ENCODE measurements around the gene PFKFB2.

PFKFB2 gene

GRCh38 chr1:207052911-207053769, at the start of gene PFKFB2:
PFKFB2 (plus strand) TSS chr1:207053275; CDS start chr1:207054718, 1,443 bp downstream.
- peak; percentile 84 to 87 for DNase-seq (ENCODE audit: low read depth in 2 of 2)

- DNase-seq (ENCODE audit: low read depth in 2 of 2) = no peak
Observed at GRCh38 chr1:207004931-207005830, 47.9 kb upstream of the PFKFB2 start.

GRCh38 chr1:207006083-207006482, 47.0 kb upstream of the PFKFB2 start:
- DNase-seq (ENCODE audit: low read depth in 2 of 2) = no peak

GRCh38 chr1:207006914-207007313, 46.2 kb upstream of the PFKFB2 start:
- DNase-seq (ENCODE audit: low read depth in 2 of 2) = no peak

GRCh38 chr1:207007352-207008033, 45.6 kb upstream of the PFKFB2 start:
- DNase-seq (ENCODE audit: low read depth in 2 of 2) = no peak

- DNase-seq (ENCODE audit: low read depth in 2 of 2) = no peak
Observed at GRCh38 chr1:207009182-207009850, 43.8 kb upstream of the PFKFB2 start.

GRCh38 chr1:207009945-207010344, 43.1 kb upstream of the PFKFB2 start:
- DNase-seq (ENCODE audit: low read depth in 2 of 2) = no peak

GRCh38 chr1:207010726-207011125, 42.3 kb upstream of the PFKFB2 start:
- no peak for DNase-seq (ENCODE audit: low read depth in 2 of 2)

- DNase-seq (ENCODE audit: low read depth in 2 of 2) = no peak
Observed at GRCh38 chr1:207013321-207014085, 39.6 kb upstream of the PFKFB2 start.

GRCh38 chr1:207014728-207015127, 38.3 kb upstream of the PFKFB2 start:
- DNase-seq (ENCODE audit: low read depth in 2 of 2) = no peak

- DNase-seq (ENCODE audit: low read depth in 2 of 2) = no peak
Observed at GRCh38 chr1:207015791-207016190, 37.3 kb upstream of the PFKFB2 start.

- DNase-seq (ENCODE audit: low read depth in 2 of 2) = no peak
Observed at GRCh38 chr1:207017615-207018559, 35.2 kb upstream of the PFKFB2 start.

GRCh38 chr1:207018707-207019106, 34.4 kb upstream of the PFKFB2 start:
- no peak for DNase-seq (ENCODE audit: low read depth in 2 of 2)

- DNase-seq (ENCODE audit: low read depth in 2 of 2) = no peak
Observed at GRCh38 chr1:207019161-207019560, 33.9 kb upstream of the PFKFB2 start.

GRCh38 chr1:207019661-207020060, 33.4 kb upstream of the PFKFB2 start:
- no peak for DNase-seq (ENCODE audit: low read depth in 2 of 2)

- DNase-seq (ENCODE audit: low read depth in 2 of 2) = no peak
Observed at GRCh38 chr1:207020065-207020708, 32.9 kb upstream of the PFKFB2 start.

GRCh38 chr1:207020709-207021107, 32.4 kb upstream of the PFKFB2 start:
- no peak for DNase-seq (ENCODE audit: low read depth in 2 of 2)

GRCh38 chr1:207021139-207021861, 31.8 kb upstream of the PFKFB2 start:
- no peak for DNase-seq (ENCODE audit: low read depth in 2 of 2)

Data from stimulated activated CD8-positive, alpha-beta memory T cell treated with anti-CD3 and anti-CD28 coated beads, Interleukin-7, amount 100 ng/mL, for 1 hour (primary cell).